Measurements from ENCODE around the gene FMN1.

The FMN1 gene

GRCh38 chr15:32908872-32909271 lies 285.6 kb downstream of the FMN1 start:
- DNase-seq, result no peak

- DNase-seq, result peak in 1 of 2 donors; percentile 29
Measured at GRCh38 chr15:32908135-32908801, 286.2 kb downstream of the FMN1 start.

DNA sequence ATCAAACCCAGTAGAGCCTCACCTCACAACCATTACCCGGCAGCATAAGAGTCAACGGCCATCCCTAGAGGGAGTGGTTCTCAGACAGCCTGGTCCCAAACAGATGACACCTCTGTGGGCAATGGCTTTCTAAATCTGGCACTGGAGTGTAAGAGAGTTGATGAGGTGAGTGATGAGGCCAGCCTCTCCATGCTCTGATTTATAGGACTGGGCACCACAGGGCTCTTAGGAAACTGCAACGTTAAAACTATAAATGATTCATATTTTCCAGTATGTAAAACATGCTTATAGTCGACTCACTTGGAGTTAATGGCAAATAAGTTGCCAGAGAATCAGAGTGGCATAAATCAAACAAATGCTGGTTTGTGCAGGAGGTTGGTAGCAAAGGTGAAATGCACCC lies 289.0 kb downstream of the FMN1 start:
- no peak for DNase-seq

- DNase-seq, result no peak
Measured at GRCh38 chr15:32904448-32904847, 290.1 kb downstream of the FMN1 start.

GRCh38 chr15:32903591-32904290 lies 290.8 kb downstream of the FMN1 start:
- DNase-seq, result no peak

DNA sequence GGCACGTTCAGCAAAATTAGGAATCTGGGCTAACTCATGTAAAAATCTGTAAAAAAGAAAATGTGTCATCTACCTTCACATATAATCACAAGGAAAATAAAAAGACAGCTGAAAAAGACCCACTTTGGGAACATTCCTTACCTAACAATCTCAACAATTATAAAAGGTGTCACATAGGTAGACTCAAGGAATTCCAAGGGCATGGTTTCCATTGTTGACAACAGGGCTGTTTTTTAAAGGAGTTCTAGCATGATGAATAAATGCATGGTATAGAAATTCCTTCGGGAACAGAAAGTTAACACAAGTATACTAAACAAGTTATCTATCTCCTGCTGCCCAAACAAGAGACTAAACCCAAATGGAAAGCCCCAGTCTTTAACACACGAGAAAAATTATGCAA lies 292.5 kb downstream of the FMN1 start:
- DNase-seq, result no peak

GRCh38 chr15:32901192-32901591 lies 293.3 kb downstream of the FMN1 start:
- DNase-seq, result no peak

DNA sequence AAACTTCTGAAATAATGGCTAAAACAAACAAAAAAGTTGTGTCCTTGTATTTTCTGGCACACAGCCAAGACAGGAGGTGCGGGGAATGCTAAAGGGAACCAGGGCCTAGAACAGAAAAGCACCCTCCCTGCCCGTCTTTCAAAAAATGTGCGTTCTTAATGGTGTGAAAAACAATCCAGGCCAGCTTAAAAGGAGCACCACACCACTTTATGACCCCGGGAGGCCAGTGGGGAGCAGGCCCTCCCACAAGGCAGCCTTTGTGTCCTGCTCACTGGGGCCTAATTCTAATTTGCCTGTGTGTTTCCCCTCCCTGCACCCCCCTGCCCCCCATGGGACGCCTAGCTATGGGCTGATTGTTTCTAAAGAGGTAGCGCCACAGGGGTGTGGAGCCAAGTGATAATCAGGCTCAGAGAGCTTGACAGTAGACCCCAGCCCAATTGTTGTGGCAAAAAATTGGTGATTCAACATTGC lies 295.4 kb downstream of the FMN1 start:
- DNase-seq, result peak in 1 of 2 donors; percentile 21

DNA sequence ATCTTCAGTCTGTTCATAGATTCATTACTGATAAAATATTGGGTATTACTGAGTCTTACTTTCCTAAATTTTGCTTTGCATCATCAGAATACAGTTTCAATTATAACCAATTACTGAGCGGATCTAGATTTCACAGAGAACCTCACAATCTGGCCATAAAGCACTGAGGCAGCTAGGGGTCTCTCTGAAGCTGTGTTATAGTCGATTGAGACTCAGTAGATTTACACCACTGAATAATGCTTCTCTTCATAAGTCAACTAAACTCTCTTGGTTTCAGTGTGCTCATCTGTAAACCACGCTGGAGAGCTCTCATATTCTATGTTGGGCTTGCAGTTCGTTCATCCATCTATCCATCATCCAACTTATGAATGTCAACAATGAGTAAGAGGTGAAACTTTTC lies 296.1 kb downstream of the FMN1 start:
- no peak for DNase-seq

DNA sequence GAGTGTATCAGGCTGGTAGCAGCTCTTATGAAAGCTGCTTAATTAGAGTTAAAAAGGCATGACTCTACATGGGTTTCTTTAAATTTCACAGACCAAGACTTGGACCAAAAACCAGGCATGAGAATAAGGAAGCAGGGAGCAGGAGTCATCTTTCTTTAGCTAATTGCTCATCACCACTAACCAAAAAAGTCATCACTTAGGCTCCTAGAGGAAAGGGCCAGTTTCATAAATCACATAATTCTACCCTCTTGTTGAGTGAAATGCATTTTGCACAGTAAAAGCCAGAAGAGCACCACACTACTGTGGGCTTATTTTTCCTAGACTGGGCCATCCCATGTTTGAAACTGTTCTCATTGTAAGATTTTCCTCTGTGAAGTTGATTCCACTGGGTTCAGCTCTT lies 301.1 kb downstream of the FMN1 start:
- no peak for DNase-seq

DNA sequence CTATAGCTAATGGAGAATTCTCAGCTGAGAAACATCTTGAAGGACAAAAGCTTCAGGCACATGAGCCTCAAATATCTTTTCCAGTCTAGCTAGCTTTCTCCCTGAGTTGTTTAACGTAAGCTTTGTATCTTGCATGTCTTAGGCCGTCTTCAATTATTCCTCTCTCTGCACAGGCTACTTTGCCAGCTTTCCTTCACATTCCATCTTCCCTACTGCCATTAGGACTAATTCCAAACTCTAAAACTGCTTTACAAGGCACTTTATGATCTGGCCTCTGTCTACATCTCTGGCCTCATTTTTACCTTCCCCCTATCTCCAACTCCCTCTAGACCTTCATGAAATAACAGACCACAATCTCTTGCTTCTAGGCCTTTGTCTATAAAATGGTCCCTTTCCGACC lies 305.3 kb downstream of the FMN1 start:
- DNase-seq, result no peak

GRCh38 chr15:32888221-32888761 lies 306.2 kb downstream of the FMN1 start:
- no peak for DNase-seq

GRCh38 chr15:32887090-32887489 lies 307.4 kb downstream of the FMN1 start:
- DNase-seq, result no peak

DNA sequence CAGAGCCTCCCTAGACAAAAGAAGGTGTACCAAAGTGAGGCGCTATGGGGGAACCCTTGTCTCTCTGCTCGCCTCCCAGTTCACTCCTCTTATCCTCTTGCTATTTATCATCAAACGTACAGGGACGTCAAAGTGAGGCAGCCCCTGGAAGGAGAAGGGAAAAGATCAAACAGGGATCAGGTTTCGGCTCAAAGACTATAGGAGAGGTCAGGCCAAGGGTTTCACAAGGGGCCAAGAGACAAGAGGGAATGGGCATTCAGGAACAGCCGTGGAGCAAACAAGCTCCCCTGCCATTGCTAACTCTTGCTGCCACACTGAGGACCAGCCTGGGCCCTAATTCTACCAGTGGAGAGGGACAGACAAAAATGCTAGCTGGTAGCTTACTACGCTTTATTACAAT lies 308.1 kb downstream of the FMN1 start:
- DNase-seq, result no peak

GRCh38 chr15:32885713-32886112 lies 308.8 kb downstream of the FMN1 start:
- no peak for DNase-seq

DNA sequence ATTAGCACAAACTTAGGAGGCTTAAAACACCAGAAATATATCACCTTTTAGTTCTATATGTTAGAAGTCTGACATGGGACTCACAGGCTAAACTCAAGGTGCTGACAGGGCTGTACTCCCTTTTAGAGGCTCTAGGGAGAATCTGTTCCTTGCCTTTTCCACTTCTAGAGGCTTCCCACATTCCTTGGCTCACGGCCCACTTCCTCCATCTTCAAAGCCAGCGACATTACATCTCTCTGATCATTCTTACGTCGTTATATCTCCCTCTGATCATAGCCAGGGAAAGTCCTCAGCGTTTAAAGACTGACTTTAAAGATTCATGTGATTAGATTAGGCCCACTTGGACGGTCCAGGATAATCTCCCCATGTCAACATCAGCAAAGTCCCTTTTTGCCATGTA lies 310.4 kb downstream of the FMN1 start:
- DNase-seq, result no peak

DNA sequence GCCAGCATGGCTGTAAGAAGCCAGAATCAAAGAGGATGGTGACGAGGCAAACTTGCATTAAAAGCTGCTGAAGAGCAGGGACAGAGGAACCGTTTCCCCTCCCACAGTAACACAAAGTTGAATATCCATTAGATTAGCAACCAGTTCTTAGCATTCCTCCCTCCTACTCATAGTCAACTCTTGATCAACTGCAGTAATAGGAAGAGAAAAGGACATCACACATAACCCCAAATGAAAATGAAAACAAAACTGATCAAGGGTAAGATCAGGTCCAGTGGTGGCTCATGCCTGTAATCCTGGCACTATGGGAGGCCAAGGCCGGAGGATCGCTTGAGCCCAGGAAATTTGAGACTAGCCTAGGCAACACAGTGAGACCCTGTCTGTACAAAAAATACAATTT lies 311.6 kb downstream of the FMN1 start:
- no peak for DNase-seq

GRCh38 chr15:32881528-32881927 lies 313.0 kb downstream of the FMN1 start:
- no peak for DNase-seq

DNA sequence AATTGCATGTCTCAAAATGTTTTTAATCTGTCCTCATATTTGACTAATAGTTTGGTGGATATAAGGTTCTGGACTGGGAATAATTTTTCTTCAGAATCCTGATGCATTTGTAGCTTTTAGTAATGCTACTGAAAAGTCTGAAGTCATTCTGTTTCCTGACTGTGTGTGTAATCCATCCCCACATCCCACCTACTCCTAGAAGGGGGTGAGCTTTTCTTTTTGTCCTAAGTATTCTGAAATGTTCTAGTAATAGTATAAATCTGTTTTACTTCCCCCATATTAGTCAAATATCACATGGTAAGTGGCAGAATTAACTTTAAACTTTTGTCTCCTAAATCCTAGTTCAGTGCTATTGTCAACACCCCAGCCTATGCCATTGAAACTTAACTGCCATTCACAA lies 313.9 kb downstream of the FMN1 start:
- DNase-seq, result no peak

GRCh38 chr15:32879980-32880379 lies 314.5 kb downstream of the FMN1 start:
- no peak for DNase-seq

GRCh38 chr15:32878869-32879805 lies 315.4 kb downstream of the FMN1 start:
- DNase-seq, result no peak

DNA sequence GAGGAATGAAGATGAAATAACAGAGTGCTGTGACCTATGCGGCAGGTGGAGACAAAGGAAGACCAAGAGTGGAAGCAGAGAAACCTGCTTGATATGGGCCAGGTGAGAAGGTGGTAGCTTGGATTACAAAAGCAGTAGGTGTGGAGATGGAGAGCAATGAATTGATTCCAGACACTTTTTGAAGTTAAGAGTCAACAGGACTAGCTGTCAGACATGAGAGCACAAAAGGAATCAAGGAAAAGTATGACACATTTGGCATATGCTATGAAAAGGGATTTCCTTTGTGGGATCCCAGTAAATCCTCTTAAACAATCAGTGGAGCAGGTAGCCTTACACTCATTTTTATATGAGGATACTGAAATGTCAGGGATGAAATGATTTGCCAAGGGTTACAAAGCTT lies 316.2 kb downstream of the FMN1 start:
- DNase-seq, result no peak

Measured in CD4-positive, alpha-beta T cell treated with Interferon alpha-2 for 1 hour (primary cell).